SW480 (cell line): ENCODE results near the gene ADO.

Experiments used
- DNase-seq: peaks from one replicate; pipeline ENCODE4 v3.0.0-alpha.2; 2016; ENCODE audit warnings: low spot score

ADO gene

GRCh38 chr10:62794306-62794705 is 10.2 kb upstream of the ADO start:
- DNase-seq = peak; percentile 26

- DNase-seq = no peak
Observed at GRCh38 chr10:62795100-62795499, 9.4 kb upstream of the ADO start.

GRCh38 chr10:62795762-62796161 is 8.8 kb upstream of the ADO start:
- DNase-seq = no peak

DNA sequence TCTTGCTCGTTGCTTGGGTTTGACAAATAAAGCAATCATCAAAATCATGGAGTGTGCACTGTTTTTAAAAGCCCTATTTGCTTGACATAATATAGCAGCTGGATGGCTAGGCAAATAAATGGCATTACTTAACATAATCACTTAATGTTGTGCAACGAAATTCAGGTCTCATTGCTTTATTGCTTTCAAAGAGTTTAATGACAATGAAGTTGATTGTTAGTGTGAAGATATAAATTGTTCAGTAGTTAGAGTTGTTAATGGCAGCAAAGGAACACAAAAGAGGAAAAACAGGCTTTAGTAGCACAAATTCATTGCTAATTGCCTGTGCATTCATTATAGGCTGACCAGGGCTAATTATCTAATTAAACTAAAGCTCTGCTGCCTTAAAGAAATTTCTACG is 7.6 kb upstream of the ADO start:
- no peak for DNase-seq

GRCh38 chr10:62801871-62802270 is 2.6 kb upstream of the ADO start:
- no peak for DNase-seq

DNA sequence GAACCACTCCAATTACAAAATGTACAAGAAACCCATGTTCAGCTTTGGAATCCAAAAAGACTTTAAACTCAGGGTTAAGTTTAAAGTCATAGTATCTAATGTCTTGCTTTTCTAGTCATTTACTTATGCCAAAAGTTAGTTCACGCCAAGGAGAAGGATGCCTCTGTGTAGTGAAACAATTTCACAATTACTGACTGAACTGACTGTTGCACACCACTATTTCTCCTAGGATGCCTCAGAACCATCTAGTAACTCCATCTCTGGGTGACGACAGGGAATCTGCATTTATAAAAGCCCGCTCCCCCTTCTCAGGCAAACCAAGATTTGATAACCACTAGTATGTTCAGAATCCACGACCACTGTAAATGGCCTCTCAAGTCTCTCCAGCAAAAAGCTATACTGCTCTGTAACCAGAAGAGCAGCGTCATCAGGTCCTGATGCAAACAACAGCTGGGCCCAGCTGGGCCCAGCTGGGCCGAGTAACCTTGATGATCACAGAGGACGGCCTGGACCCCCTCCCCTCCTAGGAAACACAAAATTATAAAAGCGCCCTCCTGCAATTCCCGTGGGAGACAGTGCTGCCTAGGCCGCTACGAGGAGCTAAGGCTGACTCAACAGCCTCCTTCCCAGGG is 680 bp upstream of the ADO start:
- DNase-seq = no peak

GRCh38 chr10:62805231-62806099 is 945 bp downstream of the ADO start:
- DNase-seq = peak; percentile 54

- no peak for DNase-seq
Observed at GRCh38 chr10:62806251-62806650, 1.7 kb downstream of the ADO start.

DNA sequence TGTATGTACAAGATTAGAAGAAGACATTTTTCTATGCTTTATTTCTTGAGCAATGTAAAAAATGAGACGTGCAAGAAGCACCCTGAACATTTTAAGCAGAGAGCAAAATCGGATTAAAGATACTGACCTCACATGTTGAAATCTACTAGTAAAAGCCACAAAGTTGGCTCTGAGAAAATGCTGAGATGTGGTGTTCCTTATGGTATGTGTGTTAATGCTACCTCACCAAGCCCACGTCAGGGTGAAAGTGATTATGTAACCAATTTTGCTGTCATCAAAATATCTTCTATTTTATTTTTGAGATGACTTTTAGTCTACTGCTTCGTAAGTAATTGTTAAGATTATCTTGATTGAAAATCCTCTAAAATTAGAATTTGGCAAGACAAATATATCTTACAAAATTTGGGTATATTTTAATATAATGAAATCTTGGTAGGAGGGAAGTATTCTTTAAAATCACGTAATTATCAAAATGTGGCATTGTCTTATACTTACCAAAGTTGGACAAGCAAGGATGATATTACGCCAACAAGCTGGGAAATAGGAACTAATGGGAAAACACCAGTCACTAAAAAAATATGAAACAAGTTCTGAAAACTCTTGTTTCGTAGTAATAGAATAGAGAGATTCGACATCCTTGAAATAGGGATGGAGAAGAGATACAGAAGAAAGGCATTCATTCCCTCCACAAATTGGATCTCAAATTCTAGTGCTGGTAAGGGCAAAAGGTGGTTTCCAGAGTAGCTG is 5.8 kb downstream of the ADO start:
- DNase-seq = no peak

- no peak for DNase-seq
Observed at GRCh38 chr10:62811159-62811875, 6.8 kb downstream of the ADO start.

- no peak for DNase-seq
Observed at GRCh38 chr10:62812672-62813439, 8.3 kb downstream of the ADO start.

- no peak for DNase-seq
Observed at GRCh38 chr10:62813453-62813852, 8.9 kb downstream of the ADO start.

- no peak for DNase-seq
Observed at GRCh38 chr10:62813981-62814380, 9.5 kb downstream of the ADO start.

DNA sequence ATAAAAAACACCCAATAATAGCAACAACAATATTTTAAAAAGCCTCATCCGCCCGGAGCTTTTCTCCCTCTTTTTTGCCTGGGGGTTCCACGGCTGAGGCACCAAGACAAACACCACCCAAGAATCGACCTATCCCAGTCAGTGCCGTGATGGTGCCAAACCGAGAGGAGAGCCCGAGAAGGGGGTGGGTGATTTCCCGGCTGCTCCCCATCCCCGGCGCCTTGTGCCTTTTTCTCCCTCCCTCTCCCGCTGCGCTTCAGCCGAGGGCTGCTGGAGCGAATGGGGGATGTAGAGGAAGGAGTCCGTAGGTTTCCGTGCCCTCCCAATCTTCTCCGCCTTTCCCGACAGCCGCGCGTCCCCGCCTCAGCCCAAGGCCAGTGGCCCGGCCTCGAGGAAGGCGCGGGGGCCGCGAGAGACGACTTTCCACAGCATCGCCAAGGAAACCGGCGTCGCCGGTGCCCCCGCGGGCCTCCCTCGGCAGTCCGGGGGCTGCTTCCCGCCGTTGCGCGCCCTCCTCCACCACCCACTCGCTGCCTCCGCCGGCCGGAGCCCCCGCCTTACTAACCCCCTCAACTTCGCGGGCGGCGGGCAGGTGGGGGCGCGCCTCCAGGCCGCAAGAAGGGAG is 10.3 kb downstream of the ADO start:
- DNase-seq = no peak

DNA sequence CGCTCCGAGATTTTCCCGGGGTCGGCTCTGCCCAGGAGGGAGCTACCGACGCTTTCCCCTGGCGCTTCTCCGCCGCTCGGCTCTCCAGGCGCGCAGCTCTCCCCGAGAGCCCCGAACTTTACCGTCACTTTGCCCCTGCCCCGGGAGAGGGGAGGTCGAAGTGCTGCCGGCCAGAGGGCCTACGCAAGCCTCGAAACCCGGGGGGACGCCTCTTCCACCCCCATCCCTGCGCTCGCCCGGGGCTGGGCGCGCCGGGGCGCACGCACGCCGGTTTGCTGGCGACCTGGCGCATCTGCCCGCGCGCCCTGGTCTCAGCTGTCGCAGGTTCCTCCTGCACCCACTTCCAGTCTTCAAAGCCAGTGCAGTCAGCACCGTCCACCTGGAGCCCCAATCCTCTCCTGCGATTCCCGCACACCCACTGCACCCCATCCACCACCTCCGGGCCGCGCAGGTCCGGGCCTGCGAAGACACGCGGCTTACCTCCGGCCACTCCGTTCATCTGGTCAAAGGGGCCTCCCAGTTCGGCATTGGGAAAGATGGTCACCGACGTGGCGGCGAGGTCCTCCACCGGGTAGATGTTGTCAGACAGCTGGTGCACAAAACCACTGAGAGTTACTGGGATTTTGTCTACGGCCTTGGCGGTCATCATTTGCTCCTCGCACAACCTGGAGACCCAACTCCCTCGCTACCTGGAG is 11.0 kb downstream of the ADO start:
- peak; percentile 17 for DNase-seq

- DNase-seq = no peak
Observed at GRCh38 chr10:62816076-62816330, 11.5 kb downstream of the ADO start.

DNA sequence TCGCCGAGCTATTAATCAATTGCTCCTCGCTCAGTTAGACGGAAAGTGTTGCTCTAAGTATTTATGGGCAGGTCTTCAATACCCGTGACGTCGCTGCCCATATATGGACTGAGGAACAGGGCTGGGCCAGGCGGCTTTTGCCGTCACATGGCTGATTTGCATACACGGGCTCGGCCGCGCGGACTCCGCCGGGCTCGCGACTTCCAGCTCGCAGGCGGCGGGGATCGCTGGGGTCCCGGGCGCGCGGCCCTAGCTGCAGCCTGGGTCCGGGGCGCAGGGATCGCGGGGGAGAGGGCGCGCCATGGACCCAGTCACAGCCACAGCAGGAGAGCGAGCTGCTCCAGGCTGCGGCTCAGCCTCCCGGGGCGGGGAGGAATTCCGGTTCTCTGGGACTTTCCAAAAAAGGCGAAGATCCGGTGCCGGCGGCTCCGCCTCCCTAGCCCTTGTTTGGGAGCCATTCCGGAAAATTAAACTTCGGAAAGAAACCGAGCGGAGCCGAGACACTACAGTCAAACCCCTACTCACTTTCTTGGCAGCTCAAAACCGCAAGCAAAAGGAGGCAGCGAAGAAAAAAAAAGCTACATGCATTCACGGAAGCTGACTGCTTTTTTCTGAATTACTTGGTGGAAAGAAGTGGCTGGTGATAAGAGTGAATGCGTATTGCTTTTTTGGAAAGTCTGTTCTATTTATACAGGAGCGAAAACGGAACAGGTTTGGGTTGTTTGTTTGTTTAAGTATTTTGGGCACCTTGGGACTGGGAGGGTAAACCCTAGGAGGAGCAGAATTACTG is 12.0 kb downstream of the ADO start, which contains the start of gene EGR2:
EGR2 (minus strand) TSS at position 36 of the 790 bp plus-strand sequence. CDS start 337 bp downstream, outside the sequence.
- peak; percentile 97 for DNase-seq

- DNase-seq = peak; percentile 82
Observed at GRCh38 chr10:62817121-62817765, 12.7 kb downstream of the ADO start.

GRCh38 chr10:62817766-62818425 is 13.4 kb downstream of the ADO start:
- DNase-seq = peak; percentile 79
